Stomach (tissue), 9 donors: ENCODE results near the gene PEX3. TPM values are rescaled to one million over a fixed set of nuclear protein-coding genes. Genes with fewer than 3 reads are reported as not detected.

ENCODE experiments used
- DNase-seq, 2 donors: peaks; one replicate each; pipeline versions ENCODE4 v3.0.0 to v3.0.0-alpha.2; 2013 to 2019
- H3K27ac ChIP-seq, 5 donors: fragments of 200-600 bp in 4 of 5; sonication (generic) in 4 of 5; one replicate each; pipeline ENCODE4 v1.5.1; 2013 to 2019; ENCODE audit warnings: mild to moderate bottlenecking in 1 of 5, moderate library complexity in 1 of 5
- H3K27me3 ChIP-seq, 3 donors: fragments of 200-600 bp; sonication (generic); one replicate each; pipeline ENCODE4 v1.5.1; 2017 to 2019; ENCODE audit warnings: mixed run types in 1 of 3
- H3K36me3 ChIP-seq, 4 donors: fragments of 200-600 bp; sonication (generic); 1 replicate in 3 of 4; 2 replicates in 1 of 4; pipeline ENCODE4 v1.5.1; 2016 to 2019
- H3K4me1 ChIP-seq, 4 donors: fragments of 200-600 bp; sonication (generic); one replicate each; pipeline ENCODE4 v1.5.1; 2016 to 2019
- H3K4me3 ChIP-seq, 4 donors: fragments of 200-600 bp; sonication (generic) in 3 of 4; one replicate each; pipeline ENCODE4 v1.5.1; 2016 to 2019; ENCODE audit warnings: mild to moderate bottlenecking in 1 of 4
- H3K9me3 ChIP-seq, 4 donors: fragments of 200-600 bp; sonication (generic); one replicate each; pipeline ENCODE4 v1.5.1; 2016 to 2019
- EP300 ChIP-seq: sonication (generic); formaldehyde crosslinking; IDR thresholded peaks from one replicate; pipeline ENCODE4 v1.6.1; 2017; ENCODE audit warnings: antibody characterized with exemption
- POLR2A ChIP-seq, 4 donors: fragments of 450-650 bp; IDR thresholded peaks; one replicate each; pipeline ENCODE4 v1.6.1; 2016; ENCODE audit warnings: antibody characterized with exemption in 4 of 4, control low read depth in 2 of 4, mild to moderate bottlenecking in 1 of 4, moderate library complexity in 1 of 4
- POLR2AphosphoS5 ChIP-seq, 3 donors: sonication (generic); formaldehyde crosslinking; IDR thresholded peaks; one replicate each; pipeline ENCODE4 v1.6.1; 2016; ENCODE audit warnings: antibody characterized with exemption in 3 of 3
- WGBS, 5 donors: extraction: QIAGEN DNeasy Blood & Tissue Kit in 3 of 5; methylation state at CpG; one replicate each; pipeline versions ENCODE4 v1.1.5 to v1.1.7; 2013 to 2018; 5-methylcytosine and 5-hydroxymethylcytosine counted together
- intact Hi-C: fragments of 100-400 bp; cut with DNase I; formaldehyde crosslinking; loops from one replicate; pipeline ENCODE4 v1.15.1; 2023; ENCODE audit warnings: low total_unique reads
- polyA plus RNA-seq, 3 donors: library from polyadenylated mRNA; stranded (reverse); fragments of 200-250 nt; gene quantifications; one replicate each; pipeline ENCODE4 v1.2.3, GENCODE V29; 2013
- total RNA-seq, 5 donors: library from RNA; depleted of rRNA; stranded (reverse); fragments of >200 nt; gene quantifications; one replicate each; pipeline versions ENCODE4 v1.1.0 to v1.2.3, GENCODE V29; 2014 to 2016
- TF ChIP-seq, protein P1 (sequence below), 7 experiments: fragments of 450-650 bp in 4 of 7; fragments of 200-600 bp in 3 of 7; sonication (generic) in 3 of 7; IDR thresholded peaks; one replicate each; pipeline ENCODE4 v1.5.1; 2016 to 2019; ENCODE audit warnings: antibody characterized with exemption in 7 of 7, control low read depth in 2 of 7, mild to moderate bottlenecking in 1 of 7
- donor health status: healthy with polysubstance abuse.
- donor health status: Bipolar disorder and iron deficiency.
- donor health status: healthy.

PEX3 gene
- total and polyA plus RNA-seq, 8 donors: 0.58 to 32.3 (median 9.1) TPM

DNA sequence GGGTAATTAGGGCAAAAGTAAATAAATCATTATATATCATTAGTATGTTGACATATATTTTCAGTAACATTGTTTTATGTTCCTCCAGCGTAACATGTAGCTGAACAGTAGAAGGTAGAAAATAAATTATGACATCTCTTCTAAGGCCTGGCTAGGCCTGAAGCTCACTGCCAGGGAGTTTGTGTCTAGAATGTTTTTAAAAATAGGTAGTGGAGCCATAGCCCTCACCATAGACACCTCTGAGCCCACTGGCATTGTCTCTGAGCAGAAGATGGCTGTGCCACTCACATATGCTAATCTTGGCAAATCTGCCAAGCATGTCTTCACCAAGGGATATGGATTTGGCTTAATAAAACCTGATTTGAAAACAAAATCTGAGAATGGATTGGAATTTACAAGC lies 39.6 kb downstream of the PEX3 start:
- no peak overlapping the region for H3K27ac ChIP-seq
- H3K9me3 ChIP-seq: no peaks in the 10 kb centered on the region
- TF ChIP-seq, protein P1, sequence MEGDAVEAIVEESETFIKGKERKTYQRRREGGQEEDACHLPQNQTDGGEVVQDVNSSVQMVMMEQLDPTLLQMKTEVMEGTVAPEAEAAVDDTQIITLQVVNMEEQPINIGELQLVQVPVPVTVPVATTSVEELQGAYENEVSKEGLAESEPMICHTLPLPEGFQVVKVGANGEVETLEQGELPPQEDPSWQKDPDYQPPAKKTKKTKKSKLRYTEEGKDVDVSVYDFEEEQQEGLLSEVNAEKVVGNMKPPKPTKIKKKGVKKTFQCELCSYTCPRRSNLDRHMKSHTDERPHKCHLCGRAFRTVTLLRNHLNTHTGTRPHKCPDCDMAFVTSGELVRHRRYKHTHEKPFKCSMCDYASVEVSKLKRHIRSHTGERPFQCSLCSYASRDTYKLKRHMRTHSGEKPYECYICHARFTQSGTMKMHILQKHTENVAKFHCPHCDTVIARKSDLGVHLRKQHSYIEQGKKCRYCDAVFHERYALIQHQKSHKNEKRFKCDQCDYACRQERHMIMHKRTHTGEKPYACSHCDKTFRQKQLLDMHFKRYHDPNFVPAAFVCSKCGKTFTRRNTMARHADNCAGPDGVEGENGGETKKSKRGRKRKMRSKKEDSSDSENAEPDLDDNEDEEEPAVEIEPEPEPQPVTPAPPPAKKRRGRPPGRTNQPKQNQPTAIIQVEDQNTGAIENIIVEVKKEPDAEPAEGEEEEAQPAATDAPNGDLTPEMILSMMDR (IDR thresholded peaks at IDR 0.05): no peak
- TF ChIP-seq POLR2AphosphoS5 (IDR thresholded peaks at IDR 0.05): no peak
- no peak for TF ChIP-seq EP300
- no peak for TF ChIP-seq POLR2A (IDR thresholded peaks at IDR 0.05)
- 92 to 100% (median 98%) methylated on average over 1 of the region's 1 CpG for WGBS, 5 donors
- no peak overlapping the region for H3K4me3 ChIP-seq
- no peaks in the 10 kb centered on the region for H3K4me1 ChIP-seq
- intact Hi-C loops: no loop called here
- no peak for DNase-seq
- no peaks in the 10 kb centered on the region for H3K27me3 ChIP-seq
- peaks cover 0 to 42% (median 24%) of the 10 kb centered on the region in 4 donors for H3K36me3 ChIP-seq

DNA sequence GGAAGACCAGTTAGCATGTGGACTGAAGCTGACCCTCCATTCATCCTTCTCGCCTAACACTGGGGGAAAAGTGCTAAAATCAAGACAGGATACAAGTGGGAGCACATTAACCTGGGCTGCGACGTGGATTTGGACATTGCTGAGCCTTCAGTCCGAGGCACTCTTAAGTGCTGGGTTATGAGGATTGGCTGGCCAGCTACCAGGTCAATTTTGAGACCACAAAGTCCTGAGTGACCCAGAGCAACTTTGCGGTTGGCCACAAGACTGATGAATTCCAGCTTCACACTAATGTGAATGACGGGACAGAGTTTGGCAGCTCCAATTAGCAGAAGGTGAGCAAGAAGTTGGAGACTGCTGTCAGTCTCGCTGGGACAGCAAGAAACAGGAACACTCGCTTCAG lies 40.2 kb downstream of the PEX3 start:
- 88 to 99% (median 97%) methylated on average over 8 of the region's 8 CpGs for WGBS, 5 donors

GRCh38 chr6:143496974-143497373 lies 46.4 kb downstream of the PEX3 start:
- no peaks in the 10 kb centered on the region for H3K27me3 ChIP-seq
- no peak overlapping the region for H3K4me3 ChIP-seq
- H3K36me3 ChIP-seq: peaks cover 4 to 90% (median 84%) of the 10 kb centered on the region in 4 donors
- intact Hi-C loops: no loop called here
- no peaks in the 10 kb centered on the region for H3K9me3 ChIP-seq
- DNase-seq: no peak
- TF ChIP-seq, protein P1 (IDR thresholded peaks at IDR 0.05): no peak
- no peak for TF ChIP-seq EP300
- no peak for TF ChIP-seq POLR2A (IDR thresholded peaks at IDR 0.05)
- no peak for TF ChIP-seq POLR2AphosphoS5 (IDR thresholded peaks at IDR 0.05)
- H3K27ac ChIP-seq: no peak overlapping the region
- H3K4me1 ChIP-seq: no peaks in the 10 kb centered on the region
- WGBS, 5 donors: 94 to 100% (median 100%) methylated on average over 1 of the region's 1 CpG

More for the DNA sequence above, 40.2 kb downstream of the PEX3 start:
- H3K27ac ChIP-seq: no peak overlapping the region
- no peak overlapping the region for H3K4me3 ChIP-seq
- H3K27me3 ChIP-seq: no peaks in the 10 kb centered on the region
- peaks cover 0 to 43% (median 29%) of the 10 kb centered on the region in 4 donors for H3K36me3 ChIP-seq
- DNase-seq: no peak
- H3K4me1 ChIP-seq: no peaks in the 10 kb centered on the region
- intact Hi-C loops: no loop called here
- no peaks in the 10 kb centered on the region for H3K9me3 ChIP-seq
- TF ChIP-seq POLR2AphosphoS5 (IDR thresholded peaks at IDR 0.05) (no peak), POLR2A (IDR thresholded peaks at IDR 0.05) (no peak), EP300 (no peak)
- TF ChIP-seq, protein P1 (IDR thresholded peaks at IDR 0.05): no peak

DNA sequence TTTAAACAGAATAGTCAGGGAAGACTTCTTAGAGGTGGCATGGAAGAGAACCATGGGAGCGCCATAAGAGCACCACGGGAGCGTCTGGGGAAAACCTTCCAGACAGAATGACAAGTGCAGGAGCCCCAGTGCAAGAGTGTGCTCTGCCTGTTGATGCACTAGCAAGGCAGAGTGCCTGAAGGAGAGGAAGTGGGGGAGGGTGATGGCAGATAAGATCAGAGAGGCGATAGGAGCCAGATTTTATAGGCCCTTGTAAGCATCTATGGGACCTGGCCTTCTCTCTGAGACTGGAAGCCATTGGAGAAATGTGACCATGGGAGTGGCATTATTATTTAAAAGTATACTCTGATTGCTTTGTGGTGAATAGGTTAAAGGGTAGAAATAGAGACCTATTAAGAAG lies 47.8 kb downstream of the PEX3 start:
- Histone ChIP-seq H3K27me3 (no peaks in the 10 kb centered on the region), H3K27ac (no peak overlapping the region), H3K36me3 (peaks cover 9 to 99% (median 94%) of the 10 kb centered on the region in 4 donors), H3K4me3 (no peak overlapping the region), H3K4me1 (no peaks in the 10 kb centered on the region), H3K9me3 (no peaks in the 10 kb centered on the region)
- intact Hi-C loops: no loop called here
- WGBS, 5 donors: 85 to 93% (median 88%) methylated on average over 4 of the region's 4 CpGs
- DNase-seq: no peak
- TF ChIP-seq POLR2AphosphoS5 (IDR thresholded peaks at IDR 0.05): no peak
- no peak for TF ChIP-seq EP300
- TF ChIP-seq, protein P1 (IDR thresholded peaks at IDR 0.05): no peak
- TF ChIP-seq POLR2A (IDR thresholded peaks at IDR 0.05): no peak
